AG09319 (cell line): ENCODE results near the gene ARHGAP15.

Experiments
- DNase-seq: peaks from one replicate; pipeline ENCODE4 v3.0.0-alpha.2; 2010; ENCODE audit warnings: low read depth; ENCODE audit errors: extremely low read depth
- CTCF ChIP-seq: IDR thresholded peaks from 2 replicates; pipeline ENCODE4 v1.5.1; 2011; ENCODE audit warnings: low read depth, mild to moderate bottlenecking, inconsistent platforms, low read length, moderate library complexity

ARHGAP15 gene

GRCh38 chr2:143679617-143680016, 550.4 kb downstream of the ARHGAP15 start:
- no peak for DNase-seq
- TF ChIP-seq CTCF: no peak

GRCh38 chr2:143680885-143681405, 551.7 kb downstream of the ARHGAP15 start:
- DNase-seq: no peak
- no peak for TF ChIP-seq CTCF

- no peak for TF ChIP-seq CTCF
- DNase-seq: no peak
These were observed 553.3 kb downstream of the ARHGAP15 start for GRCh38 chr2:143682436-143683055.

GRCh38 chr2:143683977-143684376, 554.8 kb downstream of the ARHGAP15 start:
- DNase-seq: no peak
- TF ChIP-seq CTCF: no peak

GRCh38 chr2:143684551-143685320, 555.5 kb downstream of the ARHGAP15 start:
- TF ChIP-seq CTCF: no peak
- no peak for DNase-seq

GRCh38 chr2:143685421-143686078, 556.3 kb downstream of the ARHGAP15 start:
- no peak for TF ChIP-seq CTCF
- no peak for DNase-seq
